GM21515 (cell line): Measurements from ENCODE around the gene TCERG1L.
"Not testable (repeated sequence)": the region's sequence is repeated elsewhere in the genome, so short reads cannot be mapped to it uniquely, and the experiment has no call there.

Experiments
- ATAC-seq: cut with Tn5 transposase; IDR thresholded peaks from one replicate; pipeline ENCODE4 v1.9.1; 2021; ENCODE audit not compliant: unreplicated experiment

TCERG1L gene

DNA sequence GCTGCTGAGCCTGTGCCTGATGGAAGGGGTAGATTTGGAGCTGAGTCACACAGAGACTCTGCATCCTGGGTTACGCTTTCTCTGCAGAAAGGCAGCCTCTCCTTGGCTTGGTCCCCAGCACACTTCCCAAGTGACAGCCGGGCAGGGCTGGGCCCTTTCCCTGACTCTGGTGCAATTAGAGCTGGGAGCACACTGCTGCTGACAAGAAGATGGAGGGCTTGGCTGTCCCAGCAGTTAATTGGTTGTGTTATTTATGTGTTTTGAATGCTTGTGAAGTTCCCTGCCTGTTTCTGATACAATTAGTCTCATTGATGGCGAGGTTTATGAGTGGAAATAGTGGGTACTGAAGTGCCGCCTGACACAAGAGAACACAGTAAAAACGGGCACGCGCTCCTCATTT is 123.6 kb downstream of the TCERG1L start:
- ATAC-seq, result no peak

DNA sequence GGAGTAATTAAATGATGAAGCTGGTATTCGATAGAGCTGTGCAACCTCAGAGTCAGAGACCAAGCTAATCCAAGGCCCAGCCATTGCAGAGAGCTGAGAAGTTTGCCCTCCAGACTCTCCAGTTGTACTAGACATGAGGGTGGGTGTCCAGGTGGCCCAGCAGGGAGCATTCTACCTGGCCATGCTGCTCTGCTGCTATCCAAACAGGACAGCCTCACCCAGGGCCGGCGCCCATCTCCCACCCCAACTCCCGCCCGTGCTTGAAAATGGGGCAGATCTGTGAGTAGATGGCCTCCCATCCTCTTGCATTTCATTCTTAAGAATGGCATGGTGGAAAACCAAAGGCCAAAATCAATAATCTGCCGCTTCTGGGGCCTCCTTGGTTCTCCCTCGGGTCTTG is 124.2 kb downstream of the TCERG1L start:
- ATAC-seq, result no peak

DNA sequence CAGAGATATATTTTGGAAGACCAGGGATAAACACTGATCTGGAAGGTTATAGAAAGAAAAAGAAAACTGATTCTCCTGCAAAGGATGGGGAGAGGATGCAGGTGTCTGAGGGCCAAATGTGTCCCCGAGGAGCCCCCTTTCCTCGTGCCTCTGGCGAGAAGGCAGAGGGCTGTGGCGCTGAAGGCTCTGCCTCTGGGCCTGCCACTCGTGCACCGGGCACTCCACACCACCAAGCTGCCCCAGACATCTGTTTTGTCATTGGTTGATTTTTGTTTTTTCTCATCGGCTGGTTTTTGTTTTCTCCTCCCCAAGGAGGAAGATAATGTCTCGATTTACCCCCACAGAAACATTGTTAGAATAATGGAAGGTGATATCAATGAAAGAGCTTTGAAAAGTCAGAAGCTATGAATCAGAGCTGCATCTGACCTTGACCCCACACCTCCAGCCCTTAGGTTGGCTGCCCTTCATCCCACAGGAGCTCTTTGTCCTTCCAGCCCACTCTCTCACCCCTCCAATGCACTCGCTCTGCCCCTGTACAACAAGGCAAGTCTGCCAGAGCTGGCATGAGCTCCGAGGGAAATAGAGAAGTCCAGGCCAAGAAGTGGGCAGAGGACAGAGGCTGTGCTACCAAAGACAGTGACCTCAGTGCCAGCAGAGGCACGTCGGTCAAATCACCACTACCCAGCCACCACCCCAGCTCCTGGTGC is 124.8 kb downstream of the TCERG1L start:
- ATAC-seq, result no peak

DNA sequence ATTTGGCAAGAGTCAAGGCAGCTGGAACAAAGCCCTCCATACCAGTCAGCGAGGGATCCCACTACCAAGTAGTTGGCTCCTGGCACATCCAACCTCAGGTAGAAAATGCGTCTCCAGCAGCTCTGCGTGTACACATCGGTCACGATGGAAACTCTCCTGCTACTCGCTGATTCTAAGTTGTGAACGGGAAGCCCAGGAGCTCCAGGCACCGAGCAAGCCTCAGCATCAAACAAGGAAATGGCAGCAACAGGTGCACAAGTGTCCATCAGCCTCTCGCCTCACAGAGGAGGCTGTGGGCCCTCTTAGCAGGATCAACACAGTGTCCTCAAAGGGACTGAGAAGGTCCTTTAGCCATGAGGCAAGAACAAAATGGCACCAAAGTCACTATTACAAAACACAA is 127.0 kb downstream of the TCERG1L start:
- ATAC-seq, result no peak

DNA sequence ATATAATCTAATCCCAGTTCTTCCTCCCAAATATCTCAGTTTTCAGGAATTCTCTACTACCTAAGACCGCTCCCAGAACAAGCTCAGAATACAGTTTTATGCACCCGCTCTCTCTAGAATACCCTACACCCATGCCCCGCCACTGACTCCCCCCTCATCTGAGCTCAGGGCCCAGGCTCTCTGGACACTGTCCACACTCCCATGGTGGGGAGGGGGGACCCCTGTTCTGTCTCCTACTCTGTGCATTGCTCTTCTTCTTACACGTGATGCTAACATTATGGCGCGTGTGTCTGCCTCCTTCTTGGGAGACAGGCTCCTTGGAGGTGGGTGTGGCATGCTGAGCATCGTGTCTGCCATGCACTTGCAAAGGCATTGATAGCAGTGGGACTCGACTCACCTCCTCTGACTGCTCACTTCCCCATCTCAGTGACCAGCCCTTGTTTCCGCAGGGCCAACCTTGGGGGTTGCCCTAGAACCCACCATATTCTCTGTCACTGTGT is 127.9 kb downstream of the TCERG1L start:
- no peak for ATAC-seq

DNA sequence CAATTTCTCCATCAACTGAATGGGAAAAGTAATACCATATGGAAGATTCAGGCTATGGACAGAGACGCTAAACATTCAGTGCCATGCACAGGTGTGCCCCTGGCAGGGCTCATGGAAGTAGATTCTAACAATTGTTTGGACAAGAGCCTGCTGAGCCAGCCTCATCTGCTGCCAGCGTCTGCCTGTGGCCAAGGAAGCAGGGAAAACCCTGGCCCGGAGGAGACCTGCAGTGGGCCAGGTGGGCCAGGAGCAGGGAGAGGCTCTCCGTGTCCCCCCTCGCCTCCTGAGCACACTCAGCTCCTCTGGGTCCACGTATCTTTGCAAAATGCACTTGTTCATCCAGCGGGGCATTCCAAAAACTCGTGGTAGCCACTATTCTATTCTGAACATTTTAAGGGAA is 130.1 kb downstream of the TCERG1L start:
- ATAC-seq, result no peak

DNA sequence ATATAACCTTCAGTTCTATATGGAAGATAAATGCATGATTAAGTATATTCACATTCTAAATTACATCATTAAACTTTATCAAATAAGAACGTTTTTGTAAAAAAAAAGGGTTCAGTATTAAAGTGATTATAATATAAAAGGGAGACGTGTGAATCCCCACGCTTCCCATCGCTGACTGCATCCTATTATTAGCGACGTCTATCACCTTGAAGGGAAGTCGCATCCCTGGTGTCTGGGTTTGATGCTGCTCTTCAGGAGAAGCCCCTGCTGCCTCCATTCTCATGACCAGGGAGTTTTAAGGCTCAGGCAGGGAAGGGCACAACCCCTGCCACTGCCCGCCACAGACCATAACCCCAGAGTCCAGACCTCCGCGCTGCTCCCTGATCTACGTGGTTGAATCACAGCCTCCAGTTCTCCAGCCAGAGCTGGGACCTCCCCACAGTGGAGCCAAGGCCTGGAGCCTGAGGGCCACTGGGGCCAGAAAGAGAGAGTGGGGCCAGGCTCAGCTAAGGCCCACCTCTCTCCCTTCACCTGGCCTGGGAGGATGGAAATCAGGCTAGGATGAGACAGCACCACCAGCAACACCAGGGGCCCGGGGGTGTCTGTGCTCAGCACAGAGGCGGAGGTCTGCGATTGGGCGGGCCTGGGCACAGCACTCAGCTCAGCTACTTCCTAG is 130.6 kb downstream of the TCERG1L start:
- no peak for ATAC-seq

DNA sequence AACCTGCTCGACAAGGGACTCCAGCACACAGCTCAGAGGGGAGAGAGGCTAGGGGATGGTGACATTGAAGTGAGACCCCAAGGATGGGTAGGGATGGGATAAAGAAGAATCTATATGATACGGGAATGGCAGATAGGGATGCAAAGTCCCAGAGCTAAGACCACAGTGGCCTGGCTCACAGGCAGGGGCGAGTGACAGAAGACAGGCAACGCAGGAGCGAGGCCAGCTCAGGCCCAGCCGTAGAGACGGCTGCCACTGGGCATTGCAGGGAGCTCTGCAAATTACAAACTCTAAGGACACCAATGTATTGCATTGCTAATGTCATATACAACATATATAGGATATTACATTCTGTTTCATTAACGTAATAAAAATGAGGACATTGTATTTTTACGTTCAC is 131.4 kb downstream of the TCERG1L start:
- no peak for ATAC-seq

DNA sequence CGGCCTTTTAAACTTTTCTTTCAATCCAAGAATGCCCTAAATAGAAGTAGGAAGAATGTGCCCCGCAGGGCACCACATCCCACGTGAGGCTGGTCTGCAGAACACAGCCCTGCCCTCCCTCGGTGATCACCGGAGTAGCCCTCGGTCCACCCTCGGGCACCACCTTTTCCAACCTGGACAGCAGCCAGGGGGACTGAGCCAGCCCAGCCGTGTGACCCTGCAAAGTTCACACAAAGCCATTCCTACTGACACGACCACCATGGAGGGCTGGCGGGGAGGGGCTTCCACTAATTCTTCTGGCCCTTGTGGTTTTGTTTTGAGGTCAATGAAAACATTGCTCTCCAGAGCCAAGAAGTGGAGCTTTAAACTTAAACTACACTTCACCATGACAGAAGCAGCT is 132.2 kb downstream of the TCERG1L start:
- ATAC-seq, result no peak

DNA sequence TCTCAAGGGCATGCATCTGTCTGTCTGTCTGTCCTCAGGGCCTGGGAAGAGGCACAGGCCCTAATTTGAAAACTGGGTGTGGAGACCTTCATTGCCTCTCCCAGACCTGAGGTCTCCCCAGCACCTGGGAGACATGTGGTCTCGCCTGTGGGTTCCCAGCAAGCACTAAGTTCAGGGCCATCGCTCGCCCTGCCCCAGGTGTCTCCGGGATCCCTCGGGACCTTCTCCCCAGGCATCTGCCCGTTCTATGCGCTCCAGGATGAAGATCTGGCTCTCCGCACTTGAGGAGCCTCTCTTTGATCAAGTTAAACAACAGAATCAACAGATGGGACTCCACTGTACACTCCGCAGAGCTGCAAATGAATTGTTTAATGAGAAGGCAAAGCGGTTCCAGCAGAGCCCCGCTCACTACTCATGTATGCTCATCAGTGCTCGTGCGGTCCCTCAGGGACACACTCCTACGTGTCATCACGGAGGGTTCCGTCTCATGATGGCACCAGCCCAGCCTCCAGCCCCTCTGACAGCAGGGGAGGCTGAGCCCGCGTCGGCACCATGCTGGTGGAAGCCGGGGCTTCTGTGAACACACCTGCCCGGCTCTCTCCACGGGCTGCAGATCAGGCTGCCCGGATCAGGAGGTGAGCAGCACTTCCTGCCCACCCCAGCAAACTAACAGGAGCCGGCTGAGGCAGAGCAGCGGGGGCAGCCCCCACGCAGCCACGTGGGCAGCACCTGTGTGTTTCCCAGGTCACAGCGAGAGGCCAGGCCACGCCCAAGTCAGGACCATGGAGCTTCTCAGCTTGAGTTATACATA is 132.8 kb downstream of the TCERG1L start:
- no peak for ATAC-seq

DNA sequence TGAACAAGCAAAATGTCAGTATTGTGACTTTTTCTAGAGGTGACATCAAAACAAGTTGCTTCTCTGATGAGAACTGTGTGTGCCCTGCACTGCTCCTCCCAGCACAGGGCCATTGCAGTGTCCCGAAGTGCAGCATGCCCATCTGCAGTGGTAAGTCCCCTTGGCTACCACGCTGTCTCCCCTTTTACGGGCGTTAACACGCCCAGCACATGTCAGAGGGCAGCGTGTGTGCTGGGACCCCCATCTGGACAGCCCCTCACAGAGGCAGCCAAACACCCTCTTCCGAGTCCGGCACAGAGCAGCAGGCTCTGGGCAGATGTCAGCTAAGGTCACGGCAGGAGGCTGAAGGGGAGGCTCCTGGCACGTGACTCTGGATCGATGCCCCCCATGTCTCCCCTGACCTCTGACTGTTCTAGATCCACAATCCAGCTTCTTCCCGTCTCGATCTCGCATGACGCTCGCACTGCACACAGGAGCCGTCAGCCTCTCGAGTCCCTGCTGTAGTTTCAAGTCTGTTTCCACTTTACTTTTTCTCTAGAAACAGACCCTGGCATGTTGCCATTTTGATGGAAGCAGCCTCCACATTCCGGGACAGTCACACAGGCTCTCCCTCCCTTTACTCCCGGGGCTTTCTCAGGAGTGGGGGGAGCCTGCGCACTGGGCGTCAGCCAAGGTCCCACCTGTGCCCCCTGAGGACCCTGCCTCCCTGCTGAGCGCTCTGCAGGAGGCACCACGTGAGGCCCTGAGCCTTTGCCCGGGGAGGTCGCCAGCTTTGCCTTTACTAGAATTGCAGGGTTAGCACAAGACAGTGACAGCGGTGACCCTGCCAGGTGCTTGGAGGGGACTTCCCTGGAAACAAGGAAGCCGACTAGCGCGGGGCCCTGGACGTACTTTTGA is 133.8 kb downstream of the TCERG1L start:
- no peak for ATAC-seq

DNA sequence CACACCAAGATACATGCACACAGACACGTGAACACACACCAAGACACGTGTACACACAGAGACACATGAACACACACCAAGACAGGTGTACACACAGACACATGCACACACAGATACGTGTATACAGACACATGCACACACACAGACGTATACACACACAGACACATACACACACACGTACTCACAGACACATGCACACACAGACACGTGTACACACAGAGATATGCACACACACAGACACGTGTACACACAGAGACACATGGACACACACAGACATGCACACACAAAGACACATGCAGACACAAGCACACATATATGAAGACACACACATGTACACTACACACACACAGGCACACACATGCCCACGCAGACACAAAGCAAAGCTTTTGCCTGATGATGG is 134.6 kb downstream of the TCERG1L start:
- ATAC-seq, result no peak

DNA sequence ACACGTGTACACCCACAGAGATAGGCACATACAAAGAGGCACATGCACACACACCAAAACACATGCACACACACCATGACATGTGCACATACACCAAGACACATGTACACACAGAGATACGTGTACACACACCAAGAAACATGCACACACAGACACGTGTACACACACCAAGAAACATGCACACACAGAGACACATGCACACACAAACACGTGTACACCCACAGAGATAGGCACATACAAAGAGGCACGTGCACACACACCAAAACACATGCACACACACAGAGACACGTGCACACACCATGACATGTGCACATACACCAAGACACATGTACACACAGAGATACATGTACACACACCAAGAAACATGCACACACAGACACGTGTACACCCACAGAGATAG is 135.2 kb downstream of the TCERG1L start:
- ATAC-seq, result not testable (repeated sequence)

DNA sequence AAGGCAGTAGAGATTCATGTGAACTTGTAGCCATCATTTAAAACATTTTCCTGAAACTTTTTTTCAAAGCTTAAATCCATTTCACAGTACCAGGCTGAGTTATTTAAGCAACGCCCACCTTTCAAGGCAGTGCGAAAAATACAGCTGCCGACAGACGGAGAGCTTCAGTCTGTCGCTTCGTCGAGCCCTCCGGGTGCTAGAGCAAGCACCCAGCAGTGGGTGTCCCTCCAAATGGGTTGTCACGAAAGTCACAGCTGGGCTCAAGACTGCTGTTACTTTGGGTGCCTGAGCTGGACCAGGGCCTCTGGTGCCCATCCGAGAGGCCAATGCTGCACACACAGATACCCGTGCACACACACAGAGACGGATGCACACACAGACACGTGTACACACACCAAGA is 135.6 kb downstream of the TCERG1L start:
- ATAC-seq, result no peak

DNA sequence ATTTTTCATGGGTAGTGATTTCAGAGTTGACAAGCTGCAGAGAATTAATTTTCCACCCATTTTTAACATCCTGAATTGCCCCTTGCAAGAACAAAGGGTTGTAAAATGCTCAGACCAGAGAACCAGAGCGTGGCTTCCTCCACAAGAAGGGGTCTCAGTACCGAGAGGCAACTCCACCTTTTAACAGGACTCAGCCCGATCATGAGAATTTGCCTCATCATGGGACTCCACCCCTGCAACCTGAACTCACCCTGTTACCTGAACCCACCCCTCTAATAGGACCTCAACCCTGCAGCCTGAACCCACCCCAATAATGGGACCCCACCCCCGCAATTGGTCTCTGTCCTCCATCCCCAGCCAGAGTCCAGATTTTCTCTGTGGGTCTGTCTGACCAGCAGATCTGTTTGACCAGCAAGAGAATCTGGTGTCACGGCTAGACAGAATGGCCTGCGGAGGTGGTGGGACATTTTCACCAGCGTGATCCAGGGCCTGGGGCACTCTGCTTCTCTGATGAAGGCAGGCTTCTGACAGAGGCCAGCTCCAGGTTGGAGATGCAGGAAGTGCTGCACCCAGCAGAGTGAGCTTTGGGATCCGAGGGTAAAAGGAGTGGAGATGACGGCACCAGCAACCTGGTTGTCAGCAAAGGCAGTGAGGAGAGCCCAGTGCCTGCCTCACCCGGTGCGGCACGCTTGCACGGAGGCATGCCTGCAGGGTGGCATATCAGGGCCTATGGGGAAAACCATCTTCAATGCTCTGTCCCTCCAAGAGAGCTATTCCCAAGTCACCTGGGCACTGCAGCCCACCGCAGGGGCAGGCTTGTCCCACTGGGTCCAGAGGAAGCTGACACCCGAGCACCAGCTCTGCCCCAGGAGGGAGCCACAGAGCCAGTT is 136.6 kb downstream of the TCERG1L start:
- ATAC-seq, result no peak

DNA sequence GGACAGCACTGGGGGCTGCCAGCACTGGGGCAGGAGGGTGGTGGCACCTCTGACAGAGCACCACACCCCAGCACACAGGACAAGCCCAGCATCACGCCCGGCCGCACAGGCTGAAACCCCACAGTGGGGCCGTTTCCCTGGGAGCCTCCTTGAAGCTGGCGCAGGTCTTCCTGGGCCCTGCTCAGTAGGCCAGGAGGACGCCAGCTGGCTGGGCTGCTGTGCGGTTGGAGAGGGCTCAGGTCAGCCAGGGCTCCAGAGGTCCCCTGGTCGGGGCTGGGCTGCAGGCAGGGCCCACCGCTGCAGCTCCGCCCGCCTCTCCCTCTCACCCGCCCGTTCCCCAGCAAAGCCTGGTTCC is 137.3 kb downstream of the TCERG1L start:
- no peak for ATAC-seq

DNA sequence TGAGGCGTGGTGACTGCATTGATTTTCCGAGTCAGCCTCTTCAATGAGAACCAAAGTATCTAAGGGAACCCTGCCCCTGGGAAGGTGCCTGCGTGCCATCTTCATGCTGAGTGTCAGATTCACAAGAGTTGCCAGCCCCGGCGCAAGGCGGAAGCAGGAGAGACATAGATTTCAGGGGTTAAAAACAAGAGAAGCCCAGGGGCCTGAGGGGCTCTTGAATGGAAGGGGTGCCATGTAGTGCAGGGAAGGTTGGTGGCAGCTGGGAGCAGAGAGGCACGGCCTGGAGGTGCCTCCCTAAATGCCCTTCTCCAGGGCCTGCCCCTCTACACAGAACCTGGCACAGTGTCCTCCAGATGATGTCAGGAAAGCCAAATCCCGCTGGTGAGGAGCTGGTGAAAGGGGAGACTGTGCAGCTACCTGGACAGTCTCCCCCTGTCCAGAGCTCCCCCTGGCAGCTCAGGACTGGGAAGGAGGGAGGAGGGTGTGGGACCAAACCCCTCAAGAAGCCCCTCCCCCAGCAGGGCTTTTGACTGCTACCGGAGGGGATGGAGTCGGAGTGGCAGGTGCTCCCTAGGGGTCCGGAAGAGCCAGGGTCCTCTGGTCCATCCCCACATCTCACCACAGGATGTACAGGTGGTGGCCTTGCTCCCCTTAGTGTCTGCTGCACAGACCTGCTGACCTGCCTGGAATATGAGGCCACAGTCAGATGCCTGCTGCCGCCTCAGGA is 137.9 kb downstream of the TCERG1L start:
- ATAC-seq, result no peak

DNA sequence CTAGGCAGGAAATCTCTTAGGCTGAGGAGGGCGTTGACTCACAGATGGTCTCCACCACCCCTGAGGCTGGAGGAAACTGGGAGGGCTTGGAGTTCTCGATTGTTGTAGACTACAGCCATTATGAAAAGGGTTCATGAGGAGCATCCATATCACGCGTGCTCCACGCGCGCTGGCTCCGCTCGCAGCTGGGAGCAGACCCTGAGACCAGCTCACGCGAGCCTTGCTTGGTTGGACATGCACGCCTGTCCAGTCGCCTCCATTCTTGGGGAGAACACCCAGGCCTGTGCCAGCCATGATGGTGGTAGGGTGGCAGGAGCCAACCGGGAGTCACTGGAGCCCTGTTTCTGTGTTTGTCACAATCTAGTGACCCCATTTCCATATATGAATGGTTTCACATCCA is 139.1 kb downstream of the TCERG1L start:
- no peak for ATAC-seq

DNA sequence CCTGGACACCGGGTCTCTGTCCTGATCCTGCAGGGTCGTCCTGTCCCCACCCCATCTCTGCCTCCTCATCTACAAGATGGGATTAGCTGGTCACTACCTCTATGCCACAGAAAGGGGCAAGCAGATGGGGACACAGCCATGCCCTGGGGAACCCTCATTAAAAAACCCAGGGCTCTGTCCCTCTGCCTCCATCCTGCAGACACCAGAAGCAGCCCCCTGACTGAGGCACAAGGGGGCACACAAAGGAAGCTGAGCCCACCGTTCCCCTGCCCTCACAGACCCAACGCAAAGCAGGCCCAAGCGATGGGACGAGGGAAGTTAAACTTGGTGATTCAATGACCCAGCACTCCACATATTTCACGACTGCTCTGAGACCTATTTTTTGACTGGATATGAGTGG is 142.4 kb downstream of the TCERG1L start:
- no peak for ATAC-seq
